22Rv1 (cell line): ENCODE data around the gene ZNF180.
"Not testable (repeated sequence)": the region's sequence is repeated elsewhere in the genome, so short reads cannot be mapped to it uniquely, and the experiment has no call there.

Source experiments
- H3K27ac ChIP-seq: fragments of 450-650 bp; 2 replicates; pipeline ENCODE4 v1.5.1; 2017
- CTCF ChIP-seq: fragments of 450-650 bp; IDR thresholded peaks from 2 replicates; pipeline ENCODE4 v1.5.1; 2017; ENCODE audit warnings: mild to moderate bottlenecking
- ZFX ChIP-seq: fragments of 450-650 bp; IDR thresholded peaks from 2 replicates; pipeline ENCODE4 v1.6.1; 2017; ENCODE audit warnings: antibody characterized with exemption, borderline replicate concordance

The ZNF180 gene

GRCh38 chr19:44539236-44539826, 39.0 kb upstream of the ZNF180 start:
- TF ChIP-seq ZFX (no peak), CTCF (no peak)

GRCh38 chr19:44535361-44535760, 35.0 kb upstream of the ZNF180 start:
- H3K27ac ChIP-seq, result not testable (repeated sequence)

More at GRCh38 chr19:44539236-44539826, 39.0 kb upstream of the ZNF180 start:
- no peak overlapping the region for H3K27ac ChIP-seq

DNA sequence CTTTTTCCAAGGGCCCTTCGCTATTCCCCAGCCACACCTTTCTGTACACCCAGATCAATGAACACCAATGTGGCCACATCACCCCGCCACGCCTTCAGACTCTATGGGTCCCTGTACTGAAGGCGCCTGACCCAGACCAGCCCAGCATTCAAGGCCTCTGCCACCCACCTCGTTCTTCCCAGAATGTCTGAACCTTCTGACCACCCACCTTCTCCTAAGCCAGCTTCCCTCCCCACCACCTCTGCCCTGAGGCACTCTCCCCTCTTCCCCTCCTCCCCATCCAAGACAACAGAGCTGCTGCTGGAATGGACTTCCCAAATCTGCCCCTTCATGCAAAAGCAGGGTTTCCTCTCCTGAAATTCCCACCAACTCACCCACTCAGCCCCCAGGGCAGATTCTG, 32.5 kb upstream of the ZNF180 start:
- no peak for TF ChIP-seq ZFX
- TF ChIP-seq CTCF, result no peak
- no peak overlapping the region for H3K27ac ChIP-seq

DNA sequence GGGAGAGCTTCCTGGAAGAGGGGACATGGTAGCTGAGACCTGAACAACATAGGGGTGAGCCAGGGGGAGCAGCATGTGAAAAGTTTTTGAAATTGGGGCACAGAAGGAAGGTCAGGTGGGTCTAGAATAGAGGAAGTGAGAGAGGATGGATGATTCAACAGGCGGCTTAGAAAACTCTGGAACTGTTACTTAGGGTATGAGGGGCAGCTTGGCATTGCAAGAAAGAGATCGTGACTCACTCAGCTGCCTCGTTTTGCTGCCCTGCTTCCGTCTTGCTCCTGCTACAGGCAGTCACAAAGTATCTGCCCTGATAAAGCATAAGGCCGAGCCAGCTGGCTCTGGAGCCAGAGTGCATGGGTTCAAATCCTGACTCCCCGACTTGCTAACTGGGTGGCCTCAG, 30.5 kb upstream of the ZNF180 start:
- no peak overlapping the region for H3K27ac ChIP-seq
- TF ChIP-seq CTCF, result no peak
- TF ChIP-seq ZFX, result no peak

DNA sequence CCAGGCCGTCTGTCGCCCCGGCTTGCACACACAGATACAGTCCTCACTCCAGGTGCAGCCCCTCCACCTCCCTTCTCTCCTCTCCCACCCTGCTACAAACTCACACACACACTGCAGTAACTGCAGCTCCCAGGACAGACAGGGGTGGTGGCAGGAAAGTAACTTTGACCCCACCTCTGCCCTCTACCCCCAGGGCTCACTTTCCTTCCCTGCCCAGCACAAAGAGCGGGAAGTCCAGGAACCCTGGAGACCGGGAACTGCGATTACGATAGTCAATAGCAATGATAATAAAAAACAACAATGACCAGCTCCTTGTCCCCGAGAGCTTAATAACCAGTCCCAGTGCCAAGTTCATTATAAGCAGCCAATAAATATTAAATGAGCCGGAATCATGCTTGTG, 29.2 kb upstream of the ZNF180 start, which contains the start of gene CEACAM20:
CEACAM20 (minus strand) TSS at position 140 of the 400 bp plus-strand sequence. CDS start 166 bp downstream, outside the sequence.
- H3K27ac ChIP-seq, result no peak within 1 kb of the TSS
- no peak for TF ChIP-seq CTCF

GRCh38 chr19:44527554-44527953, 27.2 kb upstream of the ZNF180 start:
- TF ChIP-seq CTCF (no peak), ZFX (no peak)
- no peak overlapping the region for H3K27ac ChIP-seq

- no peak overlapping the region for H3K27ac ChIP-seq
- 0 out of 2 replicates have a peak, but pooled peaks have one; percentile 8 for TF ChIP-seq CTCF
- no peak for TF ChIP-seq ZFX
Observed at GRCh38 chr19:44525721-44526430, 25.6 kb upstream of the ZNF180 start.
